Heart left ventricle (tissue), 13 donors: ENCODE measurements around the gene POU4F3.

Experiments
- POLR2A ChIP-seq, 2 donors: fragments of 450-650 bp; IDR thresholded peaks; one replicate each; pipeline ENCODE4 v1.6.1; 2017; ENCODE audit warnings: antibody characterized with exemption in 2 of 2, mild to moderate bottlenecking in 2 of 2, moderate library complexity in 2 of 2
- TF ChIP-seq, protein P1 (sequence below), 12 donors: fragments of 200-600 bp; sonication (generic) in 4 of 12; IDR thresholded peaks; one replicate each; pipeline versions ENCODE4 v1.5.0 to v1.8.0; 2018 to 2022; ENCODE audit warnings: antibody characterized with exemption in 12 of 12, mild to moderate bottlenecking in 5 of 12
- donor health status: ischemic (EF 13 %, LVEDD 7.1; RV severe dilation, severe dysfunction).
- donor health status: DM: no; HTN: yes; CAD: no.
- donor health status: DM: no; HTN: no; CAD: no.
- donor health status: ischemic (EF 25% LVEDD 6.9; RV normal size, moderate dysfunction).
- donor health status: ischemic (EF 25% LVEDD 5.7; RV mildly dilated, moderate dysfunction).
- donor health status: ischemic (EF 35%, LVEDD 5.7; RV mildly dilated, moderate dysfunction).
- donor health status: nonischemic (EF 11% LVEDD 7.7; RV severe dilation, severe dysfunction).
- donor health status: DM: yes; HTN: yes; CAD: no.
- donor health status: PGD.
- donor health status: ischemic (EF 29% LVEDD 5.4; RV normal size, mild dysfunction).
- donor health status: nonischemic (EF 23%, LVEDD 6.1; RV moderate dilation, normal function).

DNA sequence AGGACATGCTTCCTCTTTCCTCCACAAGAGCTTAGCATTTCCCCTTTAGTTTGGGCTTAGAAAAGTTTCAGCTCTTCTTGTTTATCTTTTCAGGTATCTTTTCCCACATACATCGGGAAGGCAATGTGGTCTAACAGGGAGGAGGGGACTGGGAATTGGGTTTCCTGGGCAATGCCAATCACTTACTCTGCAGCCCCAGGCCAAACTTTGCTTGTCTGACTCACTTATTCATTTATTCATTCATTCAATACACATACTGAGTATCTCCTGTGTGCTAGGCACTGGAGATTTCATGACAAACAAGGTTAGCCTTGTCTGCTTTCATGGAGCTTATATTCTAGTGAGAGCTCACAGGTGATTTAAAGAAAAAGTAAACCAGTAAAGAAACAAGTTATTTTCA lies 10.7 kb upstream of the POU4F3 start:
- TF ChIP-seq, protein P1, sequence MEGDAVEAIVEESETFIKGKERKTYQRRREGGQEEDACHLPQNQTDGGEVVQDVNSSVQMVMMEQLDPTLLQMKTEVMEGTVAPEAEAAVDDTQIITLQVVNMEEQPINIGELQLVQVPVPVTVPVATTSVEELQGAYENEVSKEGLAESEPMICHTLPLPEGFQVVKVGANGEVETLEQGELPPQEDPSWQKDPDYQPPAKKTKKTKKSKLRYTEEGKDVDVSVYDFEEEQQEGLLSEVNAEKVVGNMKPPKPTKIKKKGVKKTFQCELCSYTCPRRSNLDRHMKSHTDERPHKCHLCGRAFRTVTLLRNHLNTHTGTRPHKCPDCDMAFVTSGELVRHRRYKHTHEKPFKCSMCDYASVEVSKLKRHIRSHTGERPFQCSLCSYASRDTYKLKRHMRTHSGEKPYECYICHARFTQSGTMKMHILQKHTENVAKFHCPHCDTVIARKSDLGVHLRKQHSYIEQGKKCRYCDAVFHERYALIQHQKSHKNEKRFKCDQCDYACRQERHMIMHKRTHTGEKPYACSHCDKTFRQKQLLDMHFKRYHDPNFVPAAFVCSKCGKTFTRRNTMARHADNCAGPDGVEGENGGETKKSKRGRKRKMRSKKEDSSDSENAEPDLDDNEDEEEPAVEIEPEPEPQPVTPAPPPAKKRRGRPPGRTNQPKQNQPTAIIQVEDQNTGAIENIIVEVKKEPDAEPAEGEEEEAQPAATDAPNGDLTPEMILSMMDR (IDR thresholded peaks at IDR 0.05) = no peak
- no peak for TF ChIP-seq POLR2A (IDR thresholded peaks at IDR 0.05)
